SK-N-SH (cell line): ENCODE results near the gene KHNYN. TPM values are rescaled to one million over a fixed set of nuclear protein-coding genes. Genes with fewer than 3 reads are reported as not detected.

ENCODE experiments used
- CTCF ChIA-PET: fragments of 300-600, 350-600 bp; formaldehyde crosslinking; extraction: SDS; loops from one replicate; lab custom pipeline; 2021; lab: Yijun Ruan, JAX
- POLR2A ChIA-PET: fragments of 350-600 bp; sonication (Branson Sonifier 250); formaldehyde crosslinking; extraction: SDS; loops from one replicate; lab custom pipeline; 2020; ENCODE audit warnings: antibody characterized with exemption, inconsistent platforms; lab: Yijun Ruan, JAX
- DNase-seq: peaks from one replicate; pipeline ENCODE4 v3.0.0; 2012
- H2AFZ ChIP-seq: fragments of 200-600 bp; sonication (generic); 2 replicates; pipeline ENCODE4 v1.8.1; 2016; ENCODE audit warnings: antibody characterized with exemption, mild to moderate bottlenecking, low read depth
- H3F3A ChIP-seq: fragments of 200-600 bp; sonication (generic); replicated peaks from 2 replicates; pipeline ENCODE3; 2016; ENCODE audit warnings: antibody characterized with exemption, mild to moderate bottlenecking; ENCODE audit not compliant: insufficient read depth
- H3K27ac ChIP-seq, 2 experiments: fragments of 200-500 bp in 1 of 2; fragments of 200-600 bp in 1 of 2; sonication (Bioruptor generic) in 1 of 2; sonication (generic), shearing (Covaris generic) in 1 of 2; 2 replicates each; pipeline versions ENCODE4 v1.5.1 to v1.6.1; 2014 to 2016; ENCODE audit warnings: low read depth in 2 of 2, inconsistent platforms in 1 of 2, low read length in 1 of 2, mild to moderate bottlenecking in 1 of 2, mixed read lengths in 1 of 2
- H3K27me3 ChIP-seq: fragments of 200-600 bp; sonication (generic), shearing (Covaris generic); 2 replicates; pipeline ENCODE4 v1.6.1; 2016; ENCODE audit warnings: mixed run types; ENCODE audit not compliant: insufficient read depth
- H3K36me3 ChIP-seq, 2 experiments: fragments of 200-500 bp in 1 of 2; fragments of 200-600 bp in 1 of 2; sonication (Bioruptor generic) in 1 of 2; sonication (generic) in 1 of 2; replicated peaks in 1 of 2; 2 replicates each; pipeline versions ENCODE3 to v1.5.1; 2014 to 2016; ENCODE audit warnings: low read length in 1 of 2, mild to moderate bottlenecking in 1 of 2; ENCODE audit not compliant: insufficient read depth in 2 of 2, control insufficient read depth in 1 of 2
- H3K4me1 ChIP-seq, 2 experiments: fragments of 200-500 bp in 1 of 2; fragments of 200-600 bp in 1 of 2; sonication (Bioruptor generic) in 1 of 2; sonication (generic), shearing (Covaris generic) in 1 of 2; 2 replicates each; pipeline versions ENCODE4 v1.5.1 to v1.6.1; 2014 to 2016; ENCODE audit warnings: low read depth in 1 of 2, low read length in 1 of 2, mixed run types in 1 of 2; ENCODE audit not compliant: insufficient read depth in 2 of 2, control insufficient read depth in 1 of 2
- H3K4me2 ChIP-seq: fragments of 200-600 bp; sonication (generic), shearing (Covaris generic); 2 replicates; pipeline ENCODE4 v1.6.1; 2017; ENCODE audit warnings: mixed run types
- H3K4me3 ChIP-seq, 2 experiments: fragments of 200-500 bp in 1 of 2; fragments of 200-600 bp in 1 of 2; sonication (Bioruptor generic) in 1 of 2; sonication (generic), shearing (Covaris generic) in 1 of 2; 2 replicates each; pipeline versions ENCODE4 v1.5.1 to v1.8.1; 2014 to 2016; ENCODE audit warnings: low read depth in 2 of 2, inconsistent platforms in 1 of 2, low read length in 1 of 2, mild to moderate bottlenecking in 1 of 2, mixed read lengths in 1 of 2, moderate library complexity in 1 of 2
- H3K79me2 ChIP-seq: fragments of 200-600 bp; sonication (generic); 2 replicates; pipeline ENCODE4 v1.8.1; 2017; ENCODE audit warnings: mild to moderate bottlenecking; ENCODE audit not compliant: insufficient read depth
- H3K9ac ChIP-seq: fragments of 200-600 bp; sonication (generic); 2 replicates; pipeline ENCODE4 v1.6.1; 2017; ENCODE audit warnings: mixed run types
- H3K9me2 ChIP-seq: fragments of 200-600 bp; sonication (generic); 2 replicates; pipeline ENCODE4 v1.6.1; 2017; ENCODE audit warnings: mixed run types
- H3K9me3 ChIP-seq: fragments of 200-600 bp; sonication (generic); 2 replicates; pipeline ENCODE4 v1.6.1; 2017; ENCODE audit warnings: mixed run types, mild to moderate bottlenecking, moderate library complexity
- H4K20me1 ChIP-seq: fragments of 200-600 bp; sonication (generic); 2 replicates; pipeline ENCODE4 v1.6.1; 2017; ENCODE audit warnings: mild to moderate bottlenecking, mixed run types; ENCODE audit not compliant: insufficient read depth
- ELF1 ChIP-seq: IDR thresholded peaks from 2 replicates; pipeline ENCODE4 v1.4.0; 2012
- EP300 ChIP-seq, 2 experiments: IDR thresholded peaks; 2 replicates each; pipeline versions ENCODE4 v1.4.0 to v1.6.1; 2012; ENCODE audit warnings: borderline replicate concordance in 1 of 2, low read depth in 1 of 2, low read length in 1 of 2
- FOSL2 ChIP-seq: IDR thresholded peaks from 2 replicates; pipeline ENCODE4 v1.4.0; 2012; ENCODE audit warnings: low read depth, mild to moderate bottlenecking, moderate library complexity, borderline replicate concordance
- FOXM1 ChIP-seq: IDR thresholded peaks from 2 replicates; pipeline ENCODE4 v1.4.0; 2012; ENCODE audit warnings: low read depth, mild to moderate bottlenecking
- MEF2A ChIP-seq: IDR thresholded peaks from 2 replicates; pipeline ENCODE4 v1.4.0; 2012; ENCODE audit warnings: low read depth, borderline replicate concordance
- MXI1 ChIP-seq: IDR thresholded peaks from 2 replicates; pipeline ENCODE4 v1.6.1; 2012; ENCODE audit warnings: mild to moderate bottlenecking, low read depth, low read length, improper control_type of control experiment
- NRF1 ChIP-seq: IDR thresholded peaks from 2 replicates; pipeline ENCODE4 v1.6.1; 2012; ENCODE audit warnings: low read depth, mild to moderate bottlenecking, low read length
- RAD21 ChIP-seq: IDR thresholded peaks from 2 replicates; pipeline ENCODE4 v1.6.1; 2012; ENCODE audit warnings: mild to moderate bottlenecking, low read length
- RFX5 ChIP-seq: IDR thresholded peaks from 2 replicates; pipeline ENCODE4 v1.6.1; 2012; ENCODE audit warnings: mild to moderate bottlenecking, improper control_type of control experiment, low read length
- SIN3A ChIP-seq: IDR thresholded peaks from 2 replicates; pipeline ENCODE4 v1.6.1; 2012; ENCODE audit warnings: low read depth, mild to moderate bottlenecking, low read length, moderate library complexity, borderline replicate concordance
- SMC3 ChIP-seq: IDR thresholded peaks from 2 replicates; pipeline ENCODE4 v1.6.1; 2012; ENCODE audit warnings: low read depth, low read length, improper control_type of control experiment
- TEAD4 ChIP-seq: IDR thresholded peaks from 2 replicates; pipeline ENCODE4 v1.4.0; 2012; ENCODE audit warnings: mild to moderate bottlenecking, borderline replicate concordance; ENCODE audit not compliant: insufficient read depth
- YY1 ChIP-seq: IDR thresholded peaks from 2 replicates; pipeline ENCODE4 v1.4.0; 2012; ENCODE audit warnings: low read depth, mild to moderate bottlenecking
- WGBS: methylation state at CpG from one replicate; pipeline ENCODE4 v1.1.6; 2017; ENCODE audit warnings: low lambda C conversion rate; 5-methylcytosine and 5-hydroxymethylcytosine counted together
- polyA plus RNA-seq, 3 experiments: library from polyadenylated mRNA; depleted of rRNA; stranded (reverse); fragments of >200 nt; gene quantifications; 2 replicates each; pipeline ENCODE4 v1.2.3, GENCODE V29; 2012
- TF ChIP-seq, protein P1 (sequence below): IDR thresholded peaks from 2 replicates; pipeline ENCODE4 v1.4.0; 2012; ENCODE audit warnings: low read depth, borderline replicate concordance
- TF ChIP-seq, protein P2 (sequence below): IDR thresholded peaks from 2 replicates; pipeline ENCODE4 v1.4.0; 2012; ENCODE audit warnings: low read depth, borderline replicate concordance
- TF ChIP-seq, protein P3 (sequence below): IDR thresholded peaks from 2 replicates; pipeline ENCODE4; 2012
- TF ChIP-seq, protein P4 (sequence below): fragments of 200-600 bp; sonication (generic); IDR thresholded peaks from 2 replicates; pipeline ENCODE4 v1.6.1; 2017; ENCODE audit warnings: antibody characterized with exemption, mild to moderate bottlenecking, moderate library complexity
- TF ChIP-seq, protein P5 (sequence below): IDR thresholded peaks from 2 replicates; pipeline ENCODE4 v1.4.0; 2012; ENCODE audit warnings: low read depth
- TF ChIP-seq, protein P6 (sequence below): IDR thresholded peaks from 2 replicates; pipeline ENCODE4 v1.6.1; 2012; ENCODE audit warnings: mild to moderate bottlenecking, low read depth, low read length, moderate library complexity
- TF ChIP-seq, protein P7 (sequence below): fragments of 150-350 bp; IDR thresholded peaks from 2 replicates; pipeline ENCODE4 v1.6.1; 2017; ENCODE audit warnings: antibody characterized with exemption, low read length, low read depth, borderline replicate concordance

The KHNYN gene
- polyA plus RNA-seq (2012; rRNA removed) = 18.3 and 21.8 TPM in 2 replicates
- polyA plus RNA-seq (2012; cell fraction: cytosol; rRNA removed) = 9.9 and 13.6 TPM in 2 replicates
- 43.9 and 56.3 TPM in 2 replicates for polyA plus RNA-seq (2012; cell fraction: nucleus; rRNA removed)

DNA sequence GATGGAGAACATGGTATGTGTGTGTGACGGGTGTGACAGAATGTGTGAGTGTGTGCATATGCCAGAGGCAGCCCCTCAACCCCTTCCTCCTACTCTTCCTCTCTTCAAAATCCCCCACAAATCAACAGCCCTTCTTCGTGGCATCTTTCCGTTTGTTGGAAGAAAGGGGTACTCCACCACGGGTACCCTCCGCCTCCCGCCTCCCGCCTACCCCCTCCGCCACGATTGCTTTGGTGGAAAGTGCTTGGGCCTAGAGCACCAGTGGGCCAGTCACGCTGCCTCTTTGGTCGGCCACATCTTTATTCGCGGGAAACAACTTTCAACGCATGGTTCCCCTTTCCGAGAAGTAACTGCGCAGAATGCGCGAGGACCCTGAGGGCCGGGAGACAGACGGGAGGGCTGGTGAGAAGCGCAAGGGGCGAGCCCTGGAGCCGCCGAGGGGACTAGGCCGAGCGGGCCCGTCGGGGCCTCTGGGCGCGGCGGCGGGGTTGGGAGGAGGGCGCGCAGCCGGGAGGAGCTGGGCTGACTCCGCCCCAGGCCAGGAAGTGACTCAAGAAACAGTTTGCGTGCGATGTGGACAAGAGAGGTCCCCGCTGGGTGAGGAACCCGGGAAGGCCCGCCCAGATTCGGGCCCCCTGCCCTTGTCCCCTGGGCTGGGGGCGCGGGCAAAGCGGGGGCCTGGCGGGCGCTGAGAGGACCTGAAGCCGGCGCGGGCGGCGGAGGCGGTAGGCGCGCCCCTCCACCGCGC lies at the start of gene KHNYN, which contains the start of gene CBLN3:
TSS of gene KHNYN (plus strand) at position 560 of the 748 bp plus-strand sequence. CDS start 777 bp downstream, outside the sequence.
TSS of gene CBLN3 (minus strand) at position 274 of the 748 bp plus-strand sequence. CDS start 614 bp downstream, outside the sequence.
- Histone ChIP-seq H3K79me2 (peaks cover 29% of the 10 kb centered on the region), H3F3A (peaks cover 13% of the 10 kb centered on the region), H3K36me3 (peaks cover 21 to 22% of the 10 kb centered on the region in 2 experiments), H3K9me3 (no peaks in the 10 kb centered on the region), H3K4me3 (peak within 1 kb of the TSS; percentile 71 to 87), H3K4me1 (peaks cover 26 to 35% of the 10 kb centered on the region in 2 experiments; a peak in 3 of 4 replicates), H2AFZ (peak within 1 kb of the TSS; percentile 88; the same call in 1 of the 2 replicates), H3K4me2 (peak within 1 kb of the TSS; percentile 98), H3K27ac (peak within 1 kb of the TSS; percentile 79 to 83), H3K9me2 (no peaks in the 10 kb centered on the region), H4K20me1 (peaks cover 12% of the 10 kb centered on the region), H3K27me3 (no peaks in the 10 kb centered on the region), H3K9ac (peak within 1 kb of the TSS; percentile 95)
- ChIA-PET POLR2A (interaction anchor here (0.8 to 3.9 kb wide), 8 partner anchors 10 to 187 kb away, joined by 3 to 37 read pairs (median 8); partner anchors contain the start of genes NFATC4, NYNRIN and TINF2), CTCF (interaction anchor here (1.0 to 16.4 kb wide), 14 partner anchors 11 to 121 kb away, joined by 3 to 445 read pairs (median 37); partner anchors contain the start of genes ADCY4, CIDEB, NFATC4 and RIPK3)
- DNase-seq = peak; percentile 96
- 30% methylated on average over 25 of the region's 57 CpGs for WGBS
- TF ChIP-seq, protein P1, sequence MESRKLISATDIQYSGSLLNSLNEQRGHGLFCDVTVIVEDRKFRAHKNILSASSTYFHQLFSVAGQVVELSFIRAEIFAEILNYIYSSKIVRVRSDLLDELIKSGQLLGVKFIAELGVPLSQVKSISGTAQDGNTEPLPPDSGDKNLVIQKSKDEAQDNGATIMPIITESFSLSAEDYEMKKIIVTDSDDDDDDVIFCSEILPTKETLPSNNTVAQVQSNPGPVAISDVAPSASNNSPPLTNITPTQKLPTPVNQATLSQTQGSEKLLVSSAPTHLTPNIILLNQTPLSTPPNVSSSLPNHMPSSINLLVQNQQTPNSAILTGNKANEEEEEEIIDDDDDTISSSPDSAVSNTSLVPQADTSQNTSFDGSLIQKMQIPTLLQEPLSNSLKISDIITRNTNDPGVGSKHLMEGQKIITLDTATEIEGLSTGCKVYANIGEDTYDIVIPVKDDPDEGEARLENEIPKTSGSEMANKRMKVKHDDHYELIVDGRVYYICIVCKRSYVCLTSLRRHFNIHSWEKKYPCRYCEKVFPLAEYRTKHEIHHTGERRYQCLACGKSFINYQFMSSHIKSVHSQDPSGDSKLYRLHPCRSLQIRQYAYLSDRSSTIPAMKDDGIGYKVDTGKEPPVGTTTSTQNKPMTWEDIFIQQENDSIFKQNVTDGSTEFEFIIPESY = no peak
- TF ChIP-seq FOXM1 = no peak
- no peak for TF ChIP-seq MEF2A
- peak; percentile 36; the same call in 1 of the 2 replicates for TF ChIP-seq MXI1
- TF ChIP-seq, protein P2, sequence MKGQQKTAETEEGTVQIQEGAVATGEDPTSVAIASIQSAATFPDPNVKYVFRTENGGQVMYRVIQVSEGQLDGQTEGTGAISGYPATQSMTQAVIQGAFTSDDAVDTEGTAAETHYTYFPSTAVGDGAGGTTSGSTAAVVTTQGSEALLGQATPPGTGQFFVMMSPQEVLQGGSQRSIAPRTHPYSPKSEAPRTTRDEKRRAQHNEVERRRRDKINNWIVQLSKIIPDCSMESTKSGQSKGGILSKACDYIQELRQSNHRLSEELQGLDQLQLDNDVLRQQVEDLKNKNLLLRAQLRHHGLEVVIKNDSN = no peak
- TF ChIP-seq SMC3 = no peak
- TF ChIP-seq FOSL2 = no peak
- TF ChIP-seq SIN3A = no peak
- no peak for TF ChIP-seq RFX5
- TF ChIP-seq, protein P3, sequence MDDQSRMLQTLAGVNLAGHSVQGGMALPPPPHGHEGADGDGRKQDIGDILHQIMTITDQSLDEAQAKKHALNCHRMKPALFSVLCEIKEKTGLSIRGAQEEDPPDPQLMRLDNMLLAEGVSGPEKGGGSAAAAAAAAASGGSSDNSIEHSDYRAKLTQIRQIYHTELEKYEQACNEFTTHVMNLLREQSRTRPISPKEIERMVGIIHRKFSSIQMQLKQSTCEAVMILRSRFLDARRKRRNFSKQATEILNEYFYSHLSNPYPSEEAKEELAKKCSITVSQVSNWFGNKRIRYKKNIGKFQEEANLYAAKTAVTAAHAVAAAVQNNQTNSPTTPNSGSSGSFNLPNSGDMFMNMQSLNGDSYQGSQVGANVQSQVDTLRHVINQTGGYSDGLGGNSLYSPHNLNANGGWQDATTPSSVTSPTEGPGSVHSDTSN = no peak
- TF ChIP-seq ELF1 = peak; percentile 41; the same call in 1 of the 2 replicates
- 0 out of 2 replicates have a peak, but pooled peaks have one; percentile 17 for TF ChIP-seq YY1
- no peak for TF ChIP-seq RAD21
- TF ChIP-seq, protein P4, sequence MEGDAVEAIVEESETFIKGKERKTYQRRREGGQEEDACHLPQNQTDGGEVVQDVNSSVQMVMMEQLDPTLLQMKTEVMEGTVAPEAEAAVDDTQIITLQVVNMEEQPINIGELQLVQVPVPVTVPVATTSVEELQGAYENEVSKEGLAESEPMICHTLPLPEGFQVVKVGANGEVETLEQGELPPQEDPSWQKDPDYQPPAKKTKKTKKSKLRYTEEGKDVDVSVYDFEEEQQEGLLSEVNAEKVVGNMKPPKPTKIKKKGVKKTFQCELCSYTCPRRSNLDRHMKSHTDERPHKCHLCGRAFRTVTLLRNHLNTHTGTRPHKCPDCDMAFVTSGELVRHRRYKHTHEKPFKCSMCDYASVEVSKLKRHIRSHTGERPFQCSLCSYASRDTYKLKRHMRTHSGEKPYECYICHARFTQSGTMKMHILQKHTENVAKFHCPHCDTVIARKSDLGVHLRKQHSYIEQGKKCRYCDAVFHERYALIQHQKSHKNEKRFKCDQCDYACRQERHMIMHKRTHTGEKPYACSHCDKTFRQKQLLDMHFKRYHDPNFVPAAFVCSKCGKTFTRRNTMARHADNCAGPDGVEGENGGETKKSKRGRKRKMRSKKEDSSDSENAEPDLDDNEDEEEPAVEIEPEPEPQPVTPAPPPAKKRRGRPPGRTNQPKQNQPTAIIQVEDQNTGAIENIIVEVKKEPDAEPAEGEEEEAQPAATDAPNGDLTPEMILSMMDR = no peak
- TF ChIP-seq EP300 (IDR thresholded peaks at IDR 0.05; ENCODE audit: borderline replicate concordance in 1 of 2, low read depth in 1 of 2, low read length in 1 of 2) = no peak
- TF ChIP-seq, protein P5, sequence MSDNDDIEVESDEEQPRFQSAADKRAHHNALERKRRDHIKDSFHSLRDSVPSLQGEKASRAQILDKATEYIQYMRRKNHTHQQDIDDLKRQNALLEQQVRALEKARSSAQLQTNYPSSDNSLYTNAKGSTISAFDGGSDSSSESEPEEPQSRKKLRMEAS = peak; percentile 67
- TF ChIP-seq, protein P6, sequence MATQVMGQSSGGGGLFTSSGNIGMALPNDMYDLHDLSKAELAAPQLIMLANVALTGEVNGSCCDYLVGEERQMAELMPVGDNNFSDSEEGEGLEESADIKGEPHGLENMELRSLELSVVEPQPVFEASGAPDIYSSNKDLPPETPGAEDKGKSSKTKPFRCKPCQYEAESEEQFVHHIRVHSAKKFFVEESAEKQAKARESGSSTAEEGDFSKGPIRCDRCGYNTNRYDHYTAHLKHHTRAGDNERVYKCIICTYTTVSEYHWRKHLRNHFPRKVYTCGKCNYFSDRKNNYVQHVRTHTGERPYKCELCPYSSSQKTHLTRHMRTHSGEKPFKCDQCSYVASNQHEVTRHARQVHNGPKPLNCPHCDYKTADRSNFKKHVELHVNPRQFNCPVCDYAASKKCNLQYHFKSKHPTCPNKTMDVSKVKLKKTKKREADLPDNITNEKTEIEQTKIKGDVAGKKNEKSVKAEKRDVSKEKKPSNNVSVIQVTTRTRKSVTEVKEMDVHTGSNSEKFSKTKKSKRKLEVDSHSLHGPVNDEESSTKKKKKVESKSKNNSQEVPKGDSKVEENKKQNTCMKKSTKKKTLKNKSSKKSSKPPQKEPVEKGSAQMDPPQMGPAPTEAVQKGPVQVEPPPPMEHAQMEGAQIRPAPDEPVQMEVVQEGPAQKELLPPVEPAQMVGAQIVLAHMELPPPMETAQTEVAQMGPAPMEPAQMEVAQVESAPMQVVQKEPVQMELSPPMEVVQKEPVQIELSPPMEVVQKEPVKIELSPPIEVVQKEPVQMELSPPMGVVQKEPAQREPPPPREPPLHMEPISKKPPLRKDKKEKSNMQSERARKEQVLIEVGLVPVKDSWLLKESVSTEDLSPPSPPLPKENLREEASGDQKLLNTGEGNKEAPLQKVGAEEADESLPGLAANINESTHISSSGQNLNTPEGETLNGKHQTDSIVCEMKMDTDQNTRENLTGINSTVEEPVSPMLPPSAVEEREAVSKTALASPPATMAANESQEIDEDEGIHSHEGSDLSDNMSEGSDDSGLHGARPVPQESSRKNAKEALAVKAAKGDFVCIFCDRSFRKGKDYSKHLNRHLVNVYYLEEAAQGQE = no peak
- TF ChIP-seq NRF1 = peak; percentile 27; the same call in 1 of the 2 replicates
- TF ChIP-seq, protein P7, sequence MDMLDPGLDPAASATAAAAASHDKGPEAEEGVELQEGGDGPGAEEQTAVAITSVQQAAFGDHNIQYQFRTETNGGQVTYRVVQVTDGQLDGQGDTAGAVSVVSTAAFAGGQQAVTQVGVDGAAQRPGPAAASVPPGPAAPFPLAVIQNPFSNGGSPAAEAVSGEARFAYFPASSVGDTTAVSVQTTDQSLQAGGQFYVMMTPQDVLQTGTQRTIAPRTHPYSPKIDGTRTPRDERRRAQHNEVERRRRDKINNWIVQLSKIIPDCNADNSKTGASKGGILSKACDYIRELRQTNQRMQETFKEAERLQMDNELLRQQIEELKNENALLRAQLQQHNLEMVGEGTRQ = no peak
- TF ChIP-seq TEAD4 = no peak
